Neutrophil (primary cell): ENCODE data around the gene BGLAP.

Experiments used
- H3K27ac ChIP-seq: fragments of 200-600 bp; sonication (generic); 2 replicates; pipeline ENCODE4 v1.5.1; 2016; ENCODE audit warnings: mild to moderate bottlenecking, moderate library complexity
- H3K27me3 ChIP-seq: fragments of 200-600 bp; sonication (generic); 2 replicates; pipeline ENCODE4 v1.6.0; 2016; ENCODE audit warnings: mild to moderate bottlenecking
- H3K36me3 ChIP-seq: fragments of 200-600 bp; sonication (generic); 2 replicates; pipeline ENCODE4 v1.5.1; 2017
- H3K4me1 ChIP-seq, 2 experiments: fragments of 200-600 bp in 1 of 2; sonication (generic) in 1 of 2; 1 replicate in 1 of 2; 2 replicates in 1 of 2; pipeline versions ENCODE4 v1.5.1 to v1.6.1; 2013 to 2016; ENCODE audit warnings: low read depth in 1 of 2, low read length in 1 of 2, mild to moderate bottlenecking in 1 of 2, moderate library complexity in 1 of 2; ENCODE audit not compliant: control insufficient read depth in 1 of 2, insufficient read depth in 1 of 2
- H3K4me3 ChIP-seq, 2 experiments: fragments of 200-600 bp in 1 of 2; sonication (generic) in 1 of 2; 1 replicate in 1 of 2; 2 replicates in 1 of 2; pipeline ENCODE4 v1.5.1; 2013 to 2016; ENCODE audit warnings: low read depth in 1 of 2, low read length in 1 of 2, mild to moderate bottlenecking in 1 of 2, moderate library complexity in 1 of 2
- H3K9me3 ChIP-seq: fragments of 200-600 bp; sonication (generic); 2 replicates; pipeline ENCODE4 v1.5.1; 2016
- TF ChIP-seq, protein P1 (sequence below): fragments of 200-600 bp; sonication (generic); IDR thresholded peaks from 2 replicates; pipeline ENCODE4 v1.5.1; 2016; ENCODE audit warnings: antibody characterized with exemption

BGLAP gene

DNA sequence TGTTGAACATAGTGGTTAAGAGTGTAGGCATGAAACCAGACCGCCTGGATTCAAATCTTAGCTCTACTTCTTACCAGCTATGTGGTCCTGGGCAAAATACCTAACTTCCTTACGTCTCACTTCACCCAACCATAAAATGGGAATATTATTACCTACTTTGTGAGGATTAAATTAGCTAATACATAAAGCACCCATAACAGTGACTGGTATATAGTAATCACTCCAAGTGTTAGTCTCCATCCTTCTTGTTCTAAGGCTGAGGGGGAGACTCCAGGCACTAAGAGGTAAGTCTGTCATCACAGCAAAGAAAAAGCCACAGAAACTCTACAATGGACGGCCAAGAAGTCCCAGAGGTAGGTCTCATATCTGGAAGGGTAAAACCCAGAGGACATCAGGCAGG is 37.9 kb downstream of the BGLAP start:
- Histone ChIP-seq H3K36me3 (peaks cover 23% of the 10 kb centered on the region), H3K9me3 (no peaks in the 10 kb centered on the region), H3K27ac (peak overlapping the region; percentile 94), H3K27me3 (no peaks in the 10 kb centered on the region), H3K4me3 (no peak overlapping the region), H3K4me1 (peaks cover 91 to 95% of the 10 kb centered on the region in 2 experiments)
- TF ChIP-seq, protein P1, sequence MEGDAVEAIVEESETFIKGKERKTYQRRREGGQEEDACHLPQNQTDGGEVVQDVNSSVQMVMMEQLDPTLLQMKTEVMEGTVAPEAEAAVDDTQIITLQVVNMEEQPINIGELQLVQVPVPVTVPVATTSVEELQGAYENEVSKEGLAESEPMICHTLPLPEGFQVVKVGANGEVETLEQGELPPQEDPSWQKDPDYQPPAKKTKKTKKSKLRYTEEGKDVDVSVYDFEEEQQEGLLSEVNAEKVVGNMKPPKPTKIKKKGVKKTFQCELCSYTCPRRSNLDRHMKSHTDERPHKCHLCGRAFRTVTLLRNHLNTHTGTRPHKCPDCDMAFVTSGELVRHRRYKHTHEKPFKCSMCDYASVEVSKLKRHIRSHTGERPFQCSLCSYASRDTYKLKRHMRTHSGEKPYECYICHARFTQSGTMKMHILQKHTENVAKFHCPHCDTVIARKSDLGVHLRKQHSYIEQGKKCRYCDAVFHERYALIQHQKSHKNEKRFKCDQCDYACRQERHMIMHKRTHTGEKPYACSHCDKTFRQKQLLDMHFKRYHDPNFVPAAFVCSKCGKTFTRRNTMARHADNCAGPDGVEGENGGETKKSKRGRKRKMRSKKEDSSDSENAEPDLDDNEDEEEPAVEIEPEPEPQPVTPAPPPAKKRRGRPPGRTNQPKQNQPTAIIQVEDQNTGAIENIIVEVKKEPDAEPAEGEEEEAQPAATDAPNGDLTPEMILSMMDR, result no peak

DNA sequence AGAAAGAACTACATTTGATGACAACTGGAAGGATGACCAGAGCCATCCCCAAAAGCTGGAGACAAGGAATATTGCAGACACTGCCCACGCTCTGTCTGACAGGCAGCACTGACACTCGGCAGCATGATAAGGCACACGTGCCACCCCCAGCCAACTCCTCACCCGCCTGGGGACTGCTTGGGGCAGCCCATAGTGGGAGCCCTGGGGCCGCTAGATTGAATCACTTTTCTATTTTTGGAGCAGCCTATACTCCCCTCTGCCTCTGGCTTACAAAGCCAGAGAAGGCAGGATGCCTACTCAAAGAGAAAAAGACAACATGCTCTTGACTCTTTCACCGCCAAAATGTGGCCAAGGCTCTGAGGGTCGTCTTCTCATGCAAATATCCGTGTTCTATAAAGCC is 39.3 kb downstream of the BGLAP start:
- TF ChIP-seq, protein P1, result no peak
- peak overlapping the region; percentile 94 for H3K27ac ChIP-seq
- peaks cover 86 to 90% of the 10 kb centered on the region in 2 experiments for H3K4me1 ChIP-seq
- H3K27me3 ChIP-seq, result no peaks in the 10 kb centered on the region
- no peaks in the 10 kb centered on the region for H3K9me3 ChIP-seq
- peak overlapping the region; percentile 90 to 92 for H3K4me3 ChIP-seq
- peaks cover 26% of the 10 kb centered on the region for H3K36me3 ChIP-seq

DNA sequence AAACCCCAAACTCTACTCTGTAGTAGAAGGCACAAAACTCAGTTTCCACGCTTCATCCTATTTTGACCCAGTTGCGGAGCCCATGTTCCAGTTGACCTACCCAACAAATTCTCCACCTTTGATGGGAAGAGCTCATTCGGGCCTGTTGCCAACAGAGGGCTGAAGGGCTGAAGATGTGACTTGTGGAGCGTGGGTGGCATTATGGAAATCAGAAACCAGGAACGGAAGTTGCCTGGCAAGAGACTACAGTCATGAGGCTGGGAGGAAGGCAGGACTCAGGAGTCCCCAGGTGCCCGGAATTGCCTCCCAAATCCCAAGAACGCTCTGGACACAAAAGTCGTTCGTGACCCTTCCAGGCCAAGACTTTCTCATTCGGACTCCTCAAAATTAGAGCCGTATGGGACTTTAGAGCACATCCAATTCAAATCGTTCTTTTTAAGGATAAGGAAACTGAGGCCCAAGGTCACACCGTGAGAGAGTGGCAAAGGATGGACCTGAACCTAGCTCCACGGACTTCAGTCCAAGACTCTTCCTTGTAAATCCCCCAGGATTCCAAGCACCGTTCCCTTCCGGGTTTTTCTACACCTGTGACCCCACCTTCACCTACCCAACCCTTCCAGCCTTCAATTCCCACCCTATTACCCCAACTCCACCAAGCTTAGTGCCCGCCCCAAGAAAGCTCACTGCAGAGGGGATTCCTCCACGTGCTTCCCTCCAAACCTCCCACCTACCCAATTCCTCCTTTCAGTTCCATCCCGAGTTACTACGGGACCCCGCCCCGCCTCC is 39.9 kb downstream of the BGLAP start:
- H3K27me3 ChIP-seq, result no peaks in the 10 kb centered on the region
- TF ChIP-seq, protein P1, result no peak
- H3K4me3 ChIP-seq, result peak overlapping the region; percentile 90 to 92
- H3K27ac ChIP-seq, result peak overlapping the region; percentile 94
- no peaks in the 10 kb centered on the region for H3K9me3 ChIP-seq
- H3K36me3 ChIP-seq, result peaks cover 30% of the 10 kb centered on the region
- H3K4me1 ChIP-seq, result peaks cover 80 to 84% of the 10 kb centered on the region in 2 experiments

DNA sequence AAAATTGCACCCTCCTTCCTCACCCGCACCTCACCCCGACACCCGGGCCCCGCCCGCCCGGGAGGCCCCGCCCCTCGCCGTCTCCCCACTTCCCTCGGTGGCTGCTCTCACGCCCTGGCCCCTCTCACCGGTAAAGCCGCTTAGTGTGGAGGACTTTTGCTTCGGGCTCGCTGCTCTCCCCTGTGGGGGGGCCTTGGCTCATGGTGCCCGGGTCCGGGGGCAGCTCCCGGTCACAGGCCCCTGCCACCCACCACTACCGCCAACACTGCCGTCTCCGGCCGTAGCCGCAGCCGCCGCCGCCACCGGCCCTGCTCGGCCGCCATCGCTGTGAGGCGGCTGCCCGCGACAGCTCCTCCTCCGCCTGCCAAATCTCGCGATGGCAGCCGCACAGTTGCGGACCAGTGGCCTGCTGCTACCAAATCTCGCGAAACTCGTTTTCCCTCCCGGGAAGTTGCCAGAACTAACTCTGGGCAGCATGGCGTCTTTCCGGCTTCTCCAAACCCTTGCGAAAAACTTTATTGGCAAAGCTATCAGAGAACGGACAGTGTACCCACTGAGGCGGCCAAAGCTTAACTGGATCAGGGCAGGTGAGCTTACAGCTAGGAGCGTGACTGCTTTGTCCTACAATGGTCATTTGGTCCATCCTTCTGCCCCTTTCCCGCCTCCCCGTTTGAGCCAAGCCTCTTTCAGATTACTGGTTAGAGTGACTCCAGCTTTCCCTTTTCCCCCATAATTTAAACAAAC is 40.7 kb downstream of the BGLAP start, which contains the start of gene SMG5:
SMG5 (minus strand) TSS at position 347 of the 744 bp plus-strand sequence; CDS start at position 202, 145 bp downstream.
- Histone ChIP-seq H3K9me3 (no peaks in the 10 kb centered on the region), H3K27ac (peak within 1 kb of the TSS; percentile 94), H3K4me1 (peaks cover 72 to 76% of the 10 kb centered on the region in 2 experiments), H3K27me3 (no peaks in the 10 kb centered on the region), H3K36me3 (peaks cover 33% of the 10 kb centered on the region), H3K4me3 (peak within 1 kb of the TSS; percentile 90 to 92)
- TF ChIP-seq, protein P1, result peak; percentile 39

DNA sequence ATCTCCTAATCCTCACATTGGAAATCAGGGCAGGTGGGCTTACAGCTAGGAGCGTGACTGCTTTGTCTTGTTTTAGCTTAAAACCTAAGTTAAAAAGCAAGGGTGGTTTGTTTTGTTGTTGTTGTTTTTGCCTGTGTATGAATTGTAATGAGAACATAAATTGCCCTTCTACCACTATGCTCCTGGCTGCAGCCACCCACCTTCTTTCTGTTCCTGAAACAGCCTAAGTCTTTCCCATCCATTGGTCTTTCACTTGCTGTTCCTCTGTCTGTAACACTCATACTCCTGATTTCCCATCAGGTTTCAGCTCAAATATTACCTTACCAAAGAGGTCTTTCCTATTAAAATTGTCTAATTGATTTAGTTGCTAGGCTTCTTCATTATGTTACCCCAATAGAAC is 41.5 kb downstream of the BGLAP start:
- peak overlapping the region; percentile 90 to 92 for H3K4me3 ChIP-seq
- peaks cover 30% of the 10 kb centered on the region for H3K36me3 ChIP-seq
- no peaks in the 10 kb centered on the region for H3K27me3 ChIP-seq
- H3K9me3 ChIP-seq, result no peaks in the 10 kb centered on the region
- TF ChIP-seq, protein P1, result no peak
- peaks cover 63 to 67% of the 10 kb centered on the region in 2 experiments for H3K4me1 ChIP-seq
- peak overlapping the region; percentile 94 for H3K27ac ChIP-seq
